Neural cell (in vitro differentiated cells): ENCODE data around the gene YY1. TPM values are rescaled to one million over a fixed set of nuclear protein-coding genes. Genes with fewer than 3 reads are reported as not detected.

Source experiments
- H2AFZ ChIP-seq: fragments of 200-600, 300-800 bp; sonication (generic), shearing (Covaris generic); 2 replicates; pipeline ENCODE4 v1.6.0; 2014; ENCODE audit warnings: low read depth, mild to moderate bottlenecking, antibody characterized with exemption, low read length, moderate library complexity
- H3F3A ChIP-seq: fragments of 200-600 bp; shearing (Covaris generic); 2 replicates; pipeline ENCODE4 v1.6.1; 2016; ENCODE audit warnings: mild to moderate bottlenecking, moderate library complexity, mixed read lengths, antibody characterized with exemption, low read length; ENCODE audit not compliant: insufficient read depth, poor library complexity, severe bottlenecking
- H3K27ac ChIP-seq: fragments of 200-600, 300-800 bp; sonication (generic), shearing (Covaris generic); 2 replicates; pipeline ENCODE4 v1.5.1; 2014; ENCODE audit warnings: mild to moderate bottlenecking, low read length, moderate library complexity
- H3K27me3 ChIP-seq: fragments of 300-800, 200-600 bp; sonication (generic), shearing (Covaris generic); 2 replicates; pipeline ENCODE4 v1.6.0; 2014; ENCODE audit warnings: mild to moderate bottlenecking, low read depth, low read length, moderate library complexity; ENCODE audit not compliant: insufficient read depth
- H3K36me3 ChIP-seq: fragments of 300-800, 200-600 bp; sonication (generic), shearing (Covaris generic); 2 replicates; pipeline ENCODE4 v1.5.1; 2014; ENCODE audit warnings: mild to moderate bottlenecking, antibody characterized with exemption, low read length, moderate library complexity; ENCODE audit not compliant: insufficient read depth
- H3K4me2 ChIP-seq: fragments of 300-800, 200-600 bp; sonication (generic), shearing (Covaris generic); 2 replicates; pipeline ENCODE4 v1.6.0; 2014; ENCODE audit warnings: mild to moderate bottlenecking, low read length
- H3K4me3 ChIP-seq: fragments of 300-800, 200-600 bp; sonication (generic), shearing (Covaris generic); 2 replicates; pipeline ENCODE4 v1.5.1; 2014; ENCODE audit warnings: mild to moderate bottlenecking, low read length, moderate library complexity
- H3K79me2 ChIP-seq: fragments of 200-600 bp; shearing (Covaris generic); replicated peaks from 2 replicates; pipeline ENCODE4 v1.6.0; 2014; ENCODE audit warnings: mild to moderate bottlenecking, low read length, moderate library complexity; ENCODE audit not compliant: insufficient read depth
- H3K9ac ChIP-seq: fragments of 300-800, 200-600 bp; sonication (generic), shearing (Covaris generic); 2 replicates; pipeline ENCODE4 v1.6.1; 2016; ENCODE audit warnings: mild to moderate bottlenecking, low read length, mixed read lengths
- H3K9me2 ChIP-seq: fragments of 200-600 bp; shearing (Covaris generic); 2 replicates; pipeline ENCODE4 v1.6.1; 2016; ENCODE audit warnings: mild to moderate bottlenecking, low read length, mixed read lengths; ENCODE audit not compliant: insufficient read depth
- H3K9me3 ChIP-seq: fragments of 200-600, 300-800 bp; sonication (generic), shearing (Covaris generic); 2 replicates; pipeline ENCODE4 v1.6.1; 2016; ENCODE audit warnings: mild to moderate bottlenecking, mixed run types, low read length, moderate library complexity, mixed read lengths
- H4K20me1 ChIP-seq: fragments of 200-600 bp; shearing (Covaris generic); 2 replicates; pipeline ENCODE4 v1.6.1; 2016; ENCODE audit warnings: mild to moderate bottlenecking, mixed run types; ENCODE audit not compliant: insufficient read depth
- EP300 ChIP-seq: fragments of 450-650 bp; conservative IDR thresholded peaks from 2 replicates; pipeline ENCODE4 v1.6.1; 2014; ENCODE audit warnings: antibody characterized with exemption, mild to moderate bottlenecking, moderate library complexity; ENCODE audit not compliant: poor library complexity, severe bottlenecking
- EZH2 ChIP-seq: fragments of 200-600, 300-800 bp; shearing (Covaris generic), sonication (generic); IDR thresholded peaks from 2 replicates; pipeline ENCODE4 v1.6.1; 2014; ENCODE audit warnings: antibody characterized with exemption, low read length, borderline replicate concordance, mild to moderate bottlenecking; ENCODE audit not compliant: insufficient read depth, poor library complexity, severe bottlenecking
- MXI1 ChIP-seq: fragments of 450-650 bp; conservative IDR thresholded peaks from 2 replicates; pipeline ENCODE4 v1.6.1; 2014; ENCODE audit warnings: antibody characterized with exemption, mild to moderate bottlenecking; ENCODE audit not compliant: poor library complexity, severe bottlenecking
- RAD21 ChIP-seq: fragments of 450-650 bp; conservative IDR thresholded peaks from 2 replicates; pipeline ENCODE4 v1.6.1; 2014; ENCODE audit warnings: antibody characterized with exemption, mild to moderate bottlenecking, moderate library complexity
- SMC3 ChIP-seq: fragments of 450-650 bp; conservative IDR thresholded peaks from 2 replicates; pipeline ENCODE4 v1.6.1; 2014; ENCODE audit warnings: antibody characterized with exemption, mild to moderate bottlenecking, moderate library complexity; ENCODE audit not compliant: poor library complexity
- TAF1 ChIP-seq: IDR thresholded peaks from 2 replicates; pipeline ENCODE4 v1.6.1; 2012; ENCODE audit warnings: low read depth
- polyA plus RNA-seq: library from polyadenylated mRNA; depleted of rRNA; stranded (reverse); fragments of >200 nt; gene quantifications from 2 replicates; pipeline ENCODE4 v1.2.3, GENCODE V29; 2014
- TF ChIP-seq, protein P1 (sequence below): fragments of 450-650 bp; IDR thresholded peaks from 2 replicates; pipeline ENCODE4 v1.5.1; 2014; ENCODE audit warnings: antibody characterized with exemption, mild to moderate bottlenecking, moderate library complexity; ENCODE audit not compliant: poor library complexity, severe bottlenecking
- TF ChIP-seq, protein P2 (sequence below): IDR thresholded peaks from 2 replicates; pipeline ENCODE4 v1.6.1; 2012; ENCODE audit warnings: borderline replicate concordance

The YY1 gene
- polyA plus RNA-seq, 1 donor from 2014 or later, result 50.4 TPM

DNA sequence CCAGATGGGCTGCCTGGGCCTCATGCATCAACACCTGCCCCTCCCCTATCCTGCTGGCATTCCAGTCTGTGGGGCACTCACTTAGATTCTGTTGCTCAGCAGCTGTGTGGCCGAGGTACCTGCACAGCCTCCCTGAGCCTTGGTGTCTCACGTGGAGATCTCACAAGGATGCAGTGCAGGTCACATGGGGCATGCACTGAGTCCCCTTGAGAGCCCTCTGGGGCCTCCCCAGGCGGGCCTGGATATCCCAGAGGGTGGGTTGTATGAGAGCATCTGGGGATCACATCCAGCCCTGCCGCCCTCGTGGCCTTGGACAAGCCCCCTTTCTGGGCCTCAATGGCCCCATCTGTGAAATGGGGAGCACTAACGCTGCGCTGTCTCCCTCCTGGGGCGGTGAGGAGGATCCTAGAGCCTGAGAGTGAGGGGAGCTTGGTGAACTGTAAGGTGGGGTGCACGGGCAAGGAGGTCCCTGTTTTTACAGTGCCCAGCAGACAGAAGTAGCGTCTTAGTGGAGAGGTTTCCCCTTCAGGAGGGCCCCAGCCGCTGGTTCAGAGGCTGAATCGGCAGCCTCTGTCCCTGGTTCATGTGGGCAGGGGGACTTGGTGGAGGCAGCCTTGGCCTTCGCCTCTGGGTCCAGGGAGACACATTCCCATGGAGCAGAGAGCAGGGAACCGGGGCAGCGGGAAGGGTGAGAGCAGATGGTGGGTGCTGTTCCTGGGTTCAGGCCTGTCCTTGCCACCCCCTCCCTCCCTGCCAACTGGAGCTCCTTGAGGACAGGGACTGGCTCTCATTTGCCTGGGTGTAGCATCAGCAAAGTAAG is 83.4 kb downstream of the YY1 start:
- TF ChIP-seq EZH2, result no peak
- TF ChIP-seq EP300, result no peak
- no peak for TF ChIP-seq TAF1
- TF ChIP-seq MXI1, result no peak
- TF ChIP-seq, protein P1, sequence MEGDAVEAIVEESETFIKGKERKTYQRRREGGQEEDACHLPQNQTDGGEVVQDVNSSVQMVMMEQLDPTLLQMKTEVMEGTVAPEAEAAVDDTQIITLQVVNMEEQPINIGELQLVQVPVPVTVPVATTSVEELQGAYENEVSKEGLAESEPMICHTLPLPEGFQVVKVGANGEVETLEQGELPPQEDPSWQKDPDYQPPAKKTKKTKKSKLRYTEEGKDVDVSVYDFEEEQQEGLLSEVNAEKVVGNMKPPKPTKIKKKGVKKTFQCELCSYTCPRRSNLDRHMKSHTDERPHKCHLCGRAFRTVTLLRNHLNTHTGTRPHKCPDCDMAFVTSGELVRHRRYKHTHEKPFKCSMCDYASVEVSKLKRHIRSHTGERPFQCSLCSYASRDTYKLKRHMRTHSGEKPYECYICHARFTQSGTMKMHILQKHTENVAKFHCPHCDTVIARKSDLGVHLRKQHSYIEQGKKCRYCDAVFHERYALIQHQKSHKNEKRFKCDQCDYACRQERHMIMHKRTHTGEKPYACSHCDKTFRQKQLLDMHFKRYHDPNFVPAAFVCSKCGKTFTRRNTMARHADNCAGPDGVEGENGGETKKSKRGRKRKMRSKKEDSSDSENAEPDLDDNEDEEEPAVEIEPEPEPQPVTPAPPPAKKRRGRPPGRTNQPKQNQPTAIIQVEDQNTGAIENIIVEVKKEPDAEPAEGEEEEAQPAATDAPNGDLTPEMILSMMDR, result no peak
- no peak for TF ChIP-seq SMC3
- no peaks in the 10 kb centered on the region for H3F3A ChIP-seq
- no peaks in the 10 kb centered on the region for H3K27me3 ChIP-seq
- no peaks in the 10 kb centered on the region for H3K9me2 ChIP-seq
- no peak overlapping the region for H3K27ac ChIP-seq
- no peak overlapping the region for H3K4me2 ChIP-seq
- no peaks in the 10 kb centered on the region for H4K20me1 ChIP-seq
- no peak overlapping the region for H2AFZ ChIP-seq
- H3K9me3 ChIP-seq, result no peaks in the 10 kb centered on the region
- no peaks in the 10 kb centered on the region for H3K36me3 ChIP-seq
- H3K9ac ChIP-seq, result no peak overlapping the region
- no peak overlapping the region for H3K4me3 ChIP-seq
- no peaks in the 10 kb centered on the region for H3K79me2 ChIP-seq

DNA sequence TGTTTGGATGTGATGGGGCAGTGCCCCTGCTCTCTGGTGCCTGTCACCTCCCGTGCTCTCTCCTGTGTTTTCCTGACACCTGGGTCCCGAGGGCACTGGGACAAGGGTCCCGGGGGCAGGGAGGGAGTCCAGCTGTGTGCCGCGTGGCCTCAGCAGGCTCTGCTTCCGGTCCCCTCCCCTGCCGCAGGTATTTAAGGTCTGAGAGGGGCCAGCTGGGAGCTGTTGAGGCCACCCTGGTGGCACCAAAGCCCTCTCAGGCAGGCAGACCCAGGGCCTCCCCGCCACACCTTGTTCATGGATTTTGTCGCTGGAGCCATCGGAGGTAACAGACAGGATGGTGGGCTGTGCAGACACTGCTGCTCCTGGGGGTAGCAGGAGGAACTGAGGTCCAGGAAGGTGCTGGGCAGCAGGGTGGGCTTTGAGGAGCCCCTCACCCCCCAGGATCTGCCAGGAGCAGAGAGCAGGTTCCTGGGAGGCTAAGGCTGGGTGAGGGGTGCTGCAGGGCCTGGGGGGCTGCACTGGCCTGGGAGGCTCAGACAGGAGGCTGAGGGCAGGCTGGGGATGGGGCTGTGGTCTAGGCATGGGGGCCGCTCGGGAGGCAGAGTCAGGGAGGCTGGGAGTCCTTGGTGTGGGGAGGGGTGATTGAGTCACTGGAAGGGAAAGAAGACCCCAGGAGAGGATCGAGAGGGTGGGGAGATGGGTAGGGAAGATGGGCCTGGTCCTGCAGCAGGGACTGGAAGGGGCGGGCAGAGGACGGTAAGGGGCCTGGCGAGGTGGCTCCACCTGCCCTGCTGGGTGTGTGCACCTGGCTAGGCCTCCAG is 84.4 kb downstream of the YY1 start, which contains the start of gene SLC25A47:
TSS of gene SLC25A47 (plus strand) at position 219 of the 821 bp plus-strand sequence. CDS start at position 295, 76 bp downstream.
- Histone ChIP-seq H3F3A (no peaks in the 10 kb centered on the region), H3K9me2 (no peaks in the 10 kb centered on the region), H3K79me2 (no peaks in the 10 kb centered on the region), H3K27me3 (no peaks in the 10 kb centered on the region), H3K4me3 (no peak within 1 kb of the TSS), H4K20me1 (no peaks in the 10 kb centered on the region), H3K4me2 (no peak within 1 kb of the TSS), H3K36me3 (no peaks in the 10 kb centered on the region), H3K9ac (no peak within 1 kb of the TSS), H2AFZ (no peak within 1 kb of the TSS), H3K27ac (no peak within 1 kb of the TSS), H3K9me3 (no peaks in the 10 kb centered on the region)
- TF ChIP-seq, protein P2, sequence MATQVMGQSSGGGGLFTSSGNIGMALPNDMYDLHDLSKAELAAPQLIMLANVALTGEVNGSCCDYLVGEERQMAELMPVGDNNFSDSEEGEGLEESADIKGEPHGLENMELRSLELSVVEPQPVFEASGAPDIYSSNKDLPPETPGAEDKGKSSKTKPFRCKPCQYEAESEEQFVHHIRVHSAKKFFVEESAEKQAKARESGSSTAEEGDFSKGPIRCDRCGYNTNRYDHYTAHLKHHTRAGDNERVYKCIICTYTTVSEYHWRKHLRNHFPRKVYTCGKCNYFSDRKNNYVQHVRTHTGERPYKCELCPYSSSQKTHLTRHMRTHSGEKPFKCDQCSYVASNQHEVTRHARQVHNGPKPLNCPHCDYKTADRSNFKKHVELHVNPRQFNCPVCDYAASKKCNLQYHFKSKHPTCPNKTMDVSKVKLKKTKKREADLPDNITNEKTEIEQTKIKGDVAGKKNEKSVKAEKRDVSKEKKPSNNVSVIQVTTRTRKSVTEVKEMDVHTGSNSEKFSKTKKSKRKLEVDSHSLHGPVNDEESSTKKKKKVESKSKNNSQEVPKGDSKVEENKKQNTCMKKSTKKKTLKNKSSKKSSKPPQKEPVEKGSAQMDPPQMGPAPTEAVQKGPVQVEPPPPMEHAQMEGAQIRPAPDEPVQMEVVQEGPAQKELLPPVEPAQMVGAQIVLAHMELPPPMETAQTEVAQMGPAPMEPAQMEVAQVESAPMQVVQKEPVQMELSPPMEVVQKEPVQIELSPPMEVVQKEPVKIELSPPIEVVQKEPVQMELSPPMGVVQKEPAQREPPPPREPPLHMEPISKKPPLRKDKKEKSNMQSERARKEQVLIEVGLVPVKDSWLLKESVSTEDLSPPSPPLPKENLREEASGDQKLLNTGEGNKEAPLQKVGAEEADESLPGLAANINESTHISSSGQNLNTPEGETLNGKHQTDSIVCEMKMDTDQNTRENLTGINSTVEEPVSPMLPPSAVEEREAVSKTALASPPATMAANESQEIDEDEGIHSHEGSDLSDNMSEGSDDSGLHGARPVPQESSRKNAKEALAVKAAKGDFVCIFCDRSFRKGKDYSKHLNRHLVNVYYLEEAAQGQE, result no peak
- TF ChIP-seq EP300 (no peak), RAD21 (no peak), SMC3 (no peak)
- TF ChIP-seq, protein P1, result no peak
